HCT116 (cell line): ENCODE results near the gene ACCSL. TPM values are rescaled to one million over a fixed set of nuclear protein-coding genes. Genes with fewer than 3 reads are reported as not detected.

ENCODE experiments used
- ATAC-seq: fragments of 200-7000 bp; cut with Tn5 transposase; 2 replicates; pipeline ENCODE4 v1.9.1; 2020; ENCODE audit warnings: mild to moderate bottlenecking, moderate library complexity
- BruUV-seq: library from RNA; stranded (reverse); fragments of 400-500 nt; replicated peaks from 2 replicates; lab custom pipeline; 2021; lab: Mats Ljungman, UMichigan
- CTCF ChIA-PET: fragments of 300-600 bp; sonication (Branson Sonifier 250); formaldehyde crosslinking; loops from one replicate; lab custom pipeline; 2021; ENCODE audit warnings: antibody characterized with exemption; lab: Charles Lee
- POLR2A ChIA-PET: fragments of 300-600, 350-600 bp; sonication (Branson Sonifier 250); formaldehyde crosslinking; loops from one replicate; lab custom pipeline; 2021; ENCODE audit warnings: antibody characterized with exemption; lab: Charles Lee
- RAD21 ChIA-PET, 2 experiments: fragments of 300-600 bp; sonication (Branson Sonifier 250); formaldehyde crosslinking; loops; one replicate each; lab custom pipeline; 2023; ENCODE audit warnings: low total read pairs in 2 of 2; ENCODE audit not compliant: uncharacterized antibody in 2 of 2, unreplicated experiment in 2 of 2, low non-redundant PET in 1 of 2; lab: Charles Lee
- DNase-seq: peaks from one replicate; pipeline ENCODE4 v3.0.0-alpha.2; 2010; ENCODE audit warnings: low read depth, low spot score
- H2AFZ ChIP-seq: fragments of 200-600 bp; shearing (Covaris generic), sonication (generic); 2 replicates; pipeline ENCODE4 v1.6.1; 2017; ENCODE audit warnings: low read depth, mixed run types, mixed read lengths, antibody characterized with exemption, low read length; ENCODE audit not compliant: poor library complexity, severe bottlenecking
- H3K27ac ChIP-seq: 2 replicates; pipeline ENCODE4 v1.5.1; 2012; ENCODE audit warnings: low read depth, low read length
- H3K27me3 ChIP-seq: fragments of 200-600 bp; sonication (generic); 2 replicates; pipeline ENCODE4 v1.6.1; 2016; ENCODE audit warnings: mixed run types, low read length, mixed read lengths; ENCODE audit not compliant: insufficient read depth
- H3K36me3 ChIP-seq, 2 experiments: fragments of 200-500 bp in 1 of 2; fragments of 200-600 bp in 1 of 2; sonication (Bioruptor generic) in 1 of 2; sonication (generic) in 1 of 2; 2 replicates each; pipeline versions ENCODE4 v1.5.1 to v1.6.1; 2014 to 2016; ENCODE audit warnings: low read length in 2 of 2, inconsistent platforms in 1 of 2, mixed read lengths in 1 of 2, mixed run types in 1 of 2; ENCODE audit not compliant: insufficient read depth in 2 of 2, control insufficient read depth in 1 of 2
- H3K4me1 ChIP-seq, 2 experiments: fragments of 200-600 bp in 1 of 2; sonication (generic) in 1 of 2; 2 replicates each; pipeline versions ENCODE4 v1.5.1 to v1.6.1; 2012 to 2017; ENCODE audit warnings: low read length in 2 of 2, inconsistent platforms in 1 of 2, mild to moderate bottlenecking in 1 of 2, mixed read lengths in 1 of 2, mixed run types in 1 of 2, moderate library complexity in 1 of 2; ENCODE audit not compliant: insufficient read depth in 2 of 2, control insufficient read depth in 1 of 2
- H3K4me2 ChIP-seq: fragments of 200-600 bp; sonication (generic); 2 replicates; pipeline ENCODE4 v1.6.1; 2017; ENCODE audit warnings: mixed run types, low read length, mixed read lengths
- H3K4me3 ChIP-seq, 2 experiments: fragments of 200-600 bp in 1 of 2; sonication (generic) in 1 of 2; replicated peaks in 1 of 2; 2 replicates each; pipeline ENCODE4 v1.5.1; 2011 to 2016; ENCODE audit warnings: low read length in 2 of 2, control low read depth in 1 of 2, low read depth in 1 of 2, mild to moderate bottlenecking in 1 of 2, mixed read lengths in 1 of 2, mixed run types in 1 of 2
- H3K79me2 ChIP-seq: fragments of 200-600 bp; sonication (generic); 2 replicates; pipeline ENCODE4 v1.6.1; 2017; ENCODE audit warnings: mild to moderate bottlenecking, mixed run types, low read length, moderate library complexity, mixed read lengths; ENCODE audit not compliant: insufficient read depth
- H3K9ac ChIP-seq: fragments of 200-600 bp; sonication (generic); 2 replicates; pipeline ENCODE4 v1.6.1; 2016; ENCODE audit warnings: low read length, mixed read lengths
- H3K9me2 ChIP-seq: fragments of 200-600 bp; sonication (generic), shearing (Covaris generic); 2 replicates; pipeline ENCODE4 v1.6.1; 2017; ENCODE audit warnings: mixed run types, mild to moderate bottlenecking, moderate library complexity; ENCODE audit not compliant: insufficient read depth
- H3K9me3 ChIP-seq, 2 experiments: fragments of 200-500 bp in 1 of 2; fragments of 200-600 bp in 1 of 2; sonication (Bioruptor generic) in 1 of 2; sonication (generic) in 1 of 2; 2 replicates each; pipeline ENCODE4 v1.6.1; 2014 to 2017; ENCODE audit warnings: low read length in 2 of 2, mixed read lengths in 2 of 2, inconsistent platforms in 1 of 2, low read depth in 1 of 2, mild to moderate bottlenecking in 1 of 2, mixed run types in 1 of 2, moderate library complexity in 1 of 2; ENCODE audit not compliant: control insufficient read depth in 1 of 2, insufficient read depth in 1 of 2
- H4K20me1 ChIP-seq: fragments of 200-600 bp; sonication (generic), shearing (Covaris generic); 2 replicates; pipeline ENCODE4 v1.6.1; 2017; ENCODE audit warnings: mixed run types, mild to moderate bottlenecking, moderate library complexity; ENCODE audit not compliant: insufficient read depth
- CBX3 ChIP-seq: IDR thresholded peaks from 2 replicates; pipeline ENCODE4 v1.6.1; 2012; ENCODE audit warnings: low read depth
- EZH2 ChIP-seq: fragments of 200-600 bp; sonication (generic); IDR thresholded peaks from 2 replicates; pipeline ENCODE4 v1.6.1; 2017; ENCODE audit warnings: antibody characterized with exemption, mixed run types
- FOSL1 ChIP-seq: IDR thresholded peaks from 2 replicates; pipeline ENCODE4 v1.6.1; 2012; ENCODE audit warnings: low read depth
- JUND ChIP-seq: IDR thresholded peaks from 2 replicates; pipeline ENCODE4 v1.6.1; 2012
- MAX ChIP-seq: IDR thresholded peaks from 2 replicates; pipeline ENCODE4 v1.6.1; 2012
- RAD21 ChIP-seq: IDR thresholded peaks from 2 replicates; pipeline ENCODE4 v1.6.1; 2012; ENCODE audit warnings: low read depth, mild to moderate bottlenecking
- REST ChIP-seq: IDR thresholded peaks from 2 replicates; pipeline ENCODE4 v1.6.1; 2012; ENCODE audit warnings: low read depth
- SRF ChIP-seq: IDR thresholded peaks from 2 replicates; pipeline ENCODE4 v1.6.1; 2012; ENCODE audit warnings: low read depth
- TCF7L2 ChIP-seq: IDR thresholded peaks from 2 replicates; pipeline ENCODE4 v1.7.0; 2011; ENCODE audit warnings: borderline replicate concordance, inconsistent platforms; ENCODE audit not compliant: insufficient read depth, insufficient read length; ENCODE audit errors: extremely low read depth
- ZBTB33 ChIP-seq: IDR thresholded peaks from 2 replicates; pipeline ENCODE4 v1.6.1; 2011; ENCODE audit warnings: mild to moderate bottlenecking, low read length, moderate library complexity; ENCODE audit not compliant: insufficient replicate concordance; ENCODE audit errors: extremely low read depth
- ZNF274 ChIP-seq: fragments of 200-500 bp; sonication (Bioruptor generic); IDR thresholded peaks from 2 replicates; pipeline ENCODE4 v1.6.1; 2014; ENCODE audit warnings: mild to moderate bottlenecking, low read depth, low read length, inconsistent platforms
- intact Hi-C: fragments of 100-400 bp; cut with micrococcal nuclease; formaldehyde crosslinking; loops from 2 replicates; pipeline ENCODE4 v1.10.0; 2022
- total RNA-seq: library from RNA; stranded (reverse); gene quantifications from one replicate; pipeline ENCODE4 v1.2.1, GENCODE V29; 2021; ENCODE audit not compliant: unreplicated experiment

ACCSL gene
- total RNA-seq, 1 experiment from 2014 or later: not detected

GRCh38 chr11:44080951-44081350, 33.2 kb downstream of the ACCSL start:
- Histone ChIP-seq H3K4me1 (no peaks in the 10 kb centered on the region), H3K4me2 (no peak overlapping the region), H3K9ac (no peak overlapping the region), H3K27me3 (no peaks in the 10 kb centered on the region), H3K4me3 (no peak overlapping the region), H4K20me1 (no peaks in the 10 kb centered on the region), H2AFZ (no peak overlapping the region), H3K9me3 (no peaks in the 10 kb centered on the region; a peak in 1 of 4 replicates), H3K27ac (no peak overlapping the region), H3K79me2 (no peaks in the 10 kb centered on the region), H3K9me2 (no peaks in the 10 kb centered on the region), H3K36me3 (no peaks in the 10 kb centered on the region)
- RAD21 ChIA-PET: no interaction called here
- CTCF ChIA-PET: no interaction called here
- no peak for ATAC-seq
- POLR2A ChIA-PET: no interaction called here
- BruUV-seq: no TSS peak
- intact Hi-C loops: no loop called here
- DNase-seq: no peak
- TF ChIP-seq MAX (no peak), REST (no peak), EZH2 (no peak), RAD21 (no peak)

- Histone ChIP-seq H3K27me3 (no peaks in the 10 kb centered on the region), H3K4me3 (no peak overlapping the region), H4K20me1 (no peaks in the 10 kb centered on the region), H3K4me2 (no peak overlapping the region), H2AFZ (no peak overlapping the region), H3K27ac (no peak overlapping the region), H3K9ac (no peak overlapping the region), H3K4me1 (no peaks in the 10 kb centered on the region), H3K9me3 (no peaks in the 10 kb centered on the region; a peak in 1 of 4 replicates), H3K9me2 (no peaks in the 10 kb centered on the region), H3K36me3 (no peaks in the 10 kb centered on the region), H3K79me2 (no peaks in the 10 kb centered on the region)
- POLR2A ChIA-PET: interaction anchor here (0.6 kb wide), 1 partner anchor 257 kb away, joined by 3 read pairs; no protein-coding TSS in a partner anchor
- BruUV-seq: no TSS peak
- DNase-seq (no peak), ATAC-seq (no peak)
- CTCF ChIA-PET: no interaction called here
- RAD21 ChIA-PET: no interaction called here
- intact Hi-C loops: no loop called here
- TF ChIP-seq SRF (no peak), CBX3 (no peak), JUND (no peak), RAD21 (no peak), ZNF274 (no peak), FOSL1 (no peak), TCF7L2 (no peak), ZBTB33 (no peak)
These were observed 34.9 kb downstream of the ACCSL start for GRCh38 chr11:44082645-44083044.
